Measurements from ENCODE around the gene CTXND1. TPM values are rescaled to one million over a fixed set of nuclear protein-coding genes. Genes with fewer than 3 reads are reported as not detected.
A peak's percentile ranks its signal among the peaks of the same experiment; 100 is the strongest.

Gene CTXND1
- polyA plus RNA-seq (2012; ENCODE audit: insufficient read length, low read depth): 0.06 TPM

- no peak for TF ChIP-seq SIN3A (IDR thresholded peaks at IDR 0.05; ENCODE audit: borderline replicate concordance, insufficient read depth, low read length)
- no peak for TF ChIP-seq REST (IDR thresholded peaks at IDR 0.05; ENCODE audit: insufficient read depth in 1 of 2, low read depth in 2 of 2, low read length in 2 of 2)
- TF ChIP-seq POLR2AphosphoS5 (IDR thresholded peaks at IDR 0.05; ENCODE audit: low read depth, low read length): no peak
- no peak for TF ChIP-seq FOXP2 (optimal IDR thresholded peaks at IDR 0.05; ENCODE audit: borderline replicate concordance, extremely low read depth, extremely low read length, insufficient read depth)
- TF ChIP-seq TAF1 (IDR thresholded peaks at IDR 0.05; ENCODE audit: borderline replicate concordance, insufficient read depth, low read length): no peak
These were observed at the start of gene CTXND1 for GRCh38 chr15:80252121-80252518. CTXND1 (minus strand) TSS chr15:80252213; CDS start chr15:80201949, 50,264 bp downstream.

GRCh38 chr15:80301472-80301871 is 49.5 kb upstream of the CTXND1 start:
- no peak for TF ChIP-seq SIN3A (IDR thresholded peaks at IDR 0.05; ENCODE audit: borderline replicate concordance, insufficient read depth, low read length)

GRCh38 chr15:80292079-80292478 is 40.1 kb upstream of the CTXND1 start:
- TF ChIP-seq FOXP2 (optimal IDR thresholded peaks at IDR 0.05; ENCODE audit: borderline replicate concordance, extremely low read depth, extremely low read length, insufficient read depth) (no peak), REST (IDR thresholded peaks at IDR 0.05; ENCODE audit: insufficient read depth in 1 of 2, low read depth in 2 of 2, low read length in 2 of 2) (no peak), TAF1 (IDR thresholded peaks at IDR 0.05; ENCODE audit: borderline replicate concordance, insufficient read depth, low read length) (no peak), SIN3A (IDR thresholded peaks at IDR 0.05; ENCODE audit: borderline replicate concordance, insufficient read depth, low read length) (no peak), POLR2AphosphoS5 (IDR thresholded peaks at IDR 0.05; ENCODE audit: low read depth, low read length) (no peak)

GRCh38 chr15:80289528-80290495 is 37.8 kb upstream of the CTXND1 start:
- TF ChIP-seq REST (IDR thresholded peaks at IDR 0.05; ENCODE audit: insufficient read depth in 1 of 2, low read depth in 2 of 2, low read length in 2 of 2): 0 out of 4 replicates have a peak, but pooled peaks of 1 of the 2 experiments have one; percentile 7
- TF ChIP-seq SIN3A (IDR thresholded peaks at IDR 0.05; ENCODE audit: borderline replicate concordance, insufficient read depth, low read length): no peak

GRCh38 chr15:80288131-80288530 is 36.1 kb upstream of the CTXND1 start:
- TF ChIP-seq TAF1 (IDR thresholded peaks at IDR 0.05; ENCODE audit: borderline replicate concordance, insufficient read depth, low read length) (no peak), REST (IDR thresholded peaks at IDR 0.05; ENCODE audit: insufficient read depth in 1 of 2, low read depth in 2 of 2, low read length in 2 of 2) (no peak)

Data from PFSK-1 (cell line).